DMS53 (cell line): ENCODE results near the gene NR5A1.

ENCODE experiments used
- DNase-seq: peaks from one replicate; lab custom pipeline; 2025; lab: John Stamatoyannopoulos, UW

NR5A1 gene

GRCh38 chr9:124498499-124499146, 8.6 kb downstream of the NR5A1 start:
- no peak for DNase-seq

GRCh38 chr9:124498040-124498439, 9.2 kb downstream of the NR5A1 start:
- DNase-seq = no peak

GRCh38 chr9:124497441-124497840, 9.8 kb downstream of the NR5A1 start:
- no peak for DNase-seq

- DNase-seq = no peak
Observed at GRCh38 chr9:124496463-124496862, 10.7 kb downstream of the NR5A1 start.

GRCh38 chr9:124496075-124496449, 11.1 kb downstream of the NR5A1 start:
- no peak for DNase-seq

- no peak for DNase-seq
Observed at GRCh38 chr9:124495126-124496074, 11.8 kb downstream of the NR5A1 start.

GRCh38 chr9:124493794-124494479, 13.3 kb downstream of the NR5A1 start:
- DNase-seq = no peak

- no peak for DNase-seq
Observed at GRCh38 chr9:124493218-124493617, 14.0 kb downstream of the NR5A1 start.

- no peak for DNase-seq
Observed at GRCh38 chr9:124492818-124493217, 14.4 kb downstream of the NR5A1 start.

- peak; percentile 22 for DNase-seq
Observed at GRCh38 chr9:124491049-124491975, 15.9 kb downstream of the NR5A1 start.

- DNase-seq = no peak
Observed at GRCh38 chr9:124490004-124490403, 17.2 kb downstream of the NR5A1 start.

- peak; percentile 48 for DNase-seq
Observed at GRCh38 chr9:124489222-124489621, 18.0 kb downstream of the NR5A1 start.

- DNase-seq = no peak
Observed at GRCh38 chr9:124488641-124489210, 18.5 kb downstream of the NR5A1 start.

GRCh38 chr9:124487260-124488182, 19.7 kb downstream of the NR5A1 start:
- no peak for DNase-seq

- no peak for DNase-seq
Observed at GRCh38 chr9:124486778-124487259, 20.4 kb downstream of the NR5A1 start.

- DNase-seq = no peak
Observed at GRCh38 chr9:124485936-124486335, 21.3 kb downstream of the NR5A1 start.

- no peak for DNase-seq
Observed at GRCh38 chr9:124485201-124485600, 22.0 kb downstream of the NR5A1 start.

- no peak for DNase-seq
Observed at GRCh38 chr9:124483481-124483880, 23.7 kb downstream of the NR5A1 start.

- peak; percentile 37 for DNase-seq
Observed at GRCh38 chr9:124482431-124483031, 24.7 kb downstream of the NR5A1 start.

GRCh38 chr9:124481115-124481514, 26.1 kb downstream of the NR5A1 start:
- no peak for DNase-seq
